CD14-positive monocyte (primary cell): ENCODE data around the gene HAGHL. TPM values are rescaled to one million over a fixed set of nuclear protein-coding genes. Genes with fewer than 3 reads are reported as not detected.

Experiments
- DNase-seq, 3 donors: peaks; one replicate each; pipeline ENCODE4 v3.0.0-alpha.2; 2011 to 2022
- H2AFZ ChIP-seq: 2 replicates; pipeline ENCODE4 v1.6.0; 2012; ENCODE audit warnings: mild to moderate bottlenecking, low read depth, low read length, inconsistent platforms; ENCODE audit not compliant: insufficient read depth, poor library complexity, severe bottlenecking
- H3K27ac ChIP-seq, 2 donors: 1 replicate in 1 of 2; 2 replicates in 1 of 2; pipeline ENCODE4 v1.5.1; 2012 to 2013; ENCODE audit warnings: low read length in 2 of 2, control low read depth in 1 of 2, inconsistent platforms in 1 of 2, low read depth in 1 of 2, mild to moderate bottlenecking in 1 of 2
- H3K27me3 ChIP-seq, 2 donors: one replicate each; pipeline versions ENCODE4 v1.6.0 to v1.6.1; 2011 to 2013; ENCODE audit warnings: low read length in 2 of 2; ENCODE audit not compliant: control insufficient read depth in 2 of 2, insufficient read depth in 2 of 2
- H3K36me3 ChIP-seq, 2 donors: replicated peaks in 1 of 2; 1 replicate in 1 of 2; 2 replicates in 1 of 2; pipeline versions ENCODE4 v1.5.1 to v1.6.1; 2012 to 2013; ENCODE audit warnings: low read length in 2 of 2, control low read depth in 1 of 2, inconsistent platforms in 1 of 2, mild to moderate bottlenecking in 1 of 2; ENCODE audit not compliant: insufficient read depth in 2 of 2, control insufficient read depth in 1 of 2
- H3K4me1 ChIP-seq, 2 donors: 1 replicate in 1 of 2; 2 replicates in 1 of 2; pipeline versions ENCODE4 v1.5.1 to v1.6.1; 2012 to 2013; ENCODE audit warnings: low read length in 2 of 2, control low read depth in 1 of 2, inconsistent platforms in 1 of 2, mild to moderate bottlenecking in 1 of 2, moderate library complexity in 1 of 2; ENCODE audit not compliant: insufficient read depth in 2 of 2, control insufficient read depth in 1 of 2
- H3K4me2 ChIP-seq: replicated peaks from 2 replicates; pipeline ENCODE3; 2012; ENCODE audit warnings: low read length, moderate library complexity, mild to moderate bottlenecking; ENCODE audit not compliant: poor library complexity, severe bottlenecking; ENCODE audit errors: extremely low read depth
- H3K4me3 ChIP-seq, 3 experiments: fragments of 200-600 bp in 1 of 3; sonication (generic) in 1 of 3; replicated peaks in 1 of 3; 1 replicate in 2 of 3; 2 replicates in 1 of 3; pipeline ENCODE4 v1.5.1; 2011 to 2013; ENCODE audit warnings: low read length in 3 of 3, mild to moderate bottlenecking in 3 of 3, control low read depth in 2 of 3, low read depth in 2 of 3, inconsistent platforms in 1 of 3, moderate library complexity in 1 of 3
- H3K79me2 ChIP-seq: 2 replicates; pipeline ENCODE4 v1.6.0; 2012; ENCODE audit warnings: mild to moderate bottlenecking, control low read depth, inconsistent platforms, low read length, moderate library complexity; ENCODE audit not compliant: insufficient read depth
- H3K9ac ChIP-seq: 2 replicates; pipeline ENCODE4 v1.6.0; 2017; ENCODE audit warnings: low read length, mild to moderate bottlenecking; ENCODE audit not compliant: insufficient read depth, poor library complexity, severe bottlenecking
- H3K9me3 ChIP-seq, 2 donors: replicated peaks in 1 of 2; 1 replicate in 1 of 2; 2 replicates in 1 of 2; pipeline versions ENCODE4 v1.5.1 to v1.6.1; 2012 to 2013; ENCODE audit warnings: low read length in 2 of 2, control low read depth in 1 of 2; ENCODE audit not compliant: control insufficient read depth in 1 of 2, insufficient read depth in 1 of 2
- H4K20me1 ChIP-seq: 2 replicates; pipeline ENCODE4 v1.6.0; 2012; ENCODE audit warnings: mild to moderate bottlenecking, low read length, control low read depth, moderate library complexity; ENCODE audit not compliant: insufficient read depth
- H3K27ac Mint-ChIP-seq, 7 donors: one replicate each; pipeline ENCODE4 v1.8.0; 2020; ENCODE audit warnings: mild to moderate bottlenecking in 7 of 7, mixed read lengths in 7 of 7, moderate library complexity in 6 of 7, inconsistent platforms in 2 of 7
- H3K27me3 Mint-ChIP-seq, 3 donors: one replicate each; pipeline ENCODE4 v1.8.0; 2021 to 2022; ENCODE audit warnings: low read depth in 3 of 3, mild to moderate bottlenecking in 3 of 3, mixed read lengths in 3 of 3, moderate library complexity in 3 of 3, inconsistent platforms in 1 of 3
- H3K36me3 Mint-ChIP-seq, 2 donors: one replicate each; pipeline ENCODE4 v1.8.0; 2020; ENCODE audit warnings: mixed read lengths in 2 of 2, inconsistent platforms in 1 of 2, mild to moderate bottlenecking in 1 of 2
- H3K4me1 Mint-ChIP-seq: one replicate; pipeline ENCODE4 v1.8.0; 2020; ENCODE audit warnings: mild to moderate bottlenecking, mixed read lengths
- H3K4me3 Mint-ChIP-seq, 2 donors: one replicate each; pipeline ENCODE4 v1.8.0; 2020; ENCODE audit warnings: mild to moderate bottlenecking in 2 of 2, mixed read lengths in 2 of 2, moderate library complexity in 1 of 2
- H3K9me3 Mint-ChIP-seq, 7 donors: one replicate each; pipeline ENCODE4 v1.8.0; 2020 to 2022; ENCODE audit warnings: mixed read lengths in 7 of 7, mild to moderate bottlenecking in 6 of 7, moderate library complexity in 6 of 7, inconsistent platforms in 2 of 7
- CTCF ChIP-seq: fragments of 200-600 bp; IDR thresholded peaks from one replicate; pipeline ENCODE4 v1.8.0; 2022; ENCODE audit warnings: antibody characterized with exemption, mild to moderate bottlenecking
- WGBS: methylation state at CpG from one replicate; pipeline ENCODE4 v1.1.5; 2013; ENCODE audit warnings: missing lambda C conversion rate; ENCODE audit not compliant: insufficient coverage; 5-methylcytosine and 5-hydroxymethylcytosine counted together
- intact Hi-C, 2 donors: fragments of 100-400 bp; cut with micrococcal nuclease; formaldehyde crosslinking; loops; one replicate each; pipeline versions ENCODE4 v1.15.0 to v1.15.1; 2023
- polyA plus RNA-seq, 3 donors: library from polyadenylated mRNA; depleted of rRNA in 1 of 3; unstranded in 2 of 3; stranded (reverse) in 1 of 3; fragments of 300-500 nt in 2 of 3; fragments of >200 nt in 1 of 3; fragmentation: Illumina TruSeq in 2 of 3; gene quantifications; 1 replicate in 2 of 3; 2 replicates in 1 of 3; pipeline ENCODE4 v1.2.3, GENCODE V29; 2012 to 2021

HAGHL gene
- polyA plus RNA-seq, 3 donors: 0.60 to 8.9 (median 1.5) TPM

- Histone ChIP-seq H3K9me3 (no peaks in the 10 kb centered on the region), H4K20me1 (peaks cover 47% of the 10 kb centered on the region), H3K4me1 (peaks cover 27 to 43% of the 10 kb centered on the region in 2 donors), H3K27ac (no peak overlapping the region), H3K36me3 (peaks cover 23 to 30% of the 10 kb centered on the region in 2 donors), H3K79me2 (peaks cover 22% of the 10 kb centered on the region), H3K27me3 (peaks cover 3 to 30% of the 10 kb centered on the region in 2 donors), H3K4me2 (no peak overlapping the region), H3K9ac (no peak overlapping the region), H2AFZ (no peak overlapping the region), H3K4me3 (no peak overlapping the region)
- intact Hi-C loops: loop anchor here in 1 of 2 donors (2.0 kb wide), 1 partner anchor 15 kb away; no protein-coding TSS in a partner anchor
- Mint-ChIP-seq H3K4me3 (peak overlapping the region in 1 of 2 donors; percentile 30), H3K4me1 (peaks cover 24% of the 10 kb centered on the region), H3K36me3 (peaks cover 21 to 32% of the 10 kb centered on the region in 2 donors), H3K9me3 (peaks cover 0 to 5% (median 0%) of the 10 kb centered on the region in 7 donors), H3K27ac (no peak overlapping the region), H3K27me3 (peaks cover 21 to 38% (median 23%) of the 10 kb centered on the region in 3 donors)
- no peak for TF ChIP-seq CTCF
- no peak for DNase-seq
- 78% methylated on average over 36 of the region's 57 CpGs for WGBS
These were observed 49.4 kb upstream of the HAGHL start for GRCh38 chr16:677316-678190.

GRCh38 chr16:678209-678857, 48.6 kb upstream of the HAGHL start:
- Histone ChIP-seq H3K4me2 (no peak overlapping the region), H3K4me3 (no peak overlapping the region), H3K27ac (no peak overlapping the region), H3K79me2 (peaks cover 29% of the 10 kb centered on the region), H3K36me3 (peaks cover 16 to 29% of the 10 kb centered on the region in 2 donors), H2AFZ (no peak overlapping the region), H3K9me3 (no peaks in the 10 kb centered on the region), H3K9ac (no peak overlapping the region), H4K20me1 (peaks cover 47% of the 10 kb centered on the region), H3K4me1 (peaks cover 33 to 50% of the 10 kb centered on the region in 2 donors), H3K27me3 (peaks cover 3 to 30% of the 10 kb centered on the region in 2 donors)
- WGBS: 88% methylated on average over 13 of the region's 21 CpGs
- Mint-ChIP-seq H3K27ac (no peak overlapping the region), H3K27me3 (peaks cover 21 to 38% (median 23%) of the 10 kb centered on the region in 3 donors), H3K4me3 (no peak overlapping the region), H3K4me1 (peaks cover 29% of the 10 kb centered on the region), H3K36me3 (peaks cover 18 to 30% of the 10 kb centered on the region in 2 donors), H3K9me3 (peaks cover 0 to 5% (median 0%) of the 10 kb centered on the region in 7 donors)
- DNase-seq: no peak
- TF ChIP-seq CTCF: no peak
- intact Hi-C loops: loop anchor here in 1 of 2 donors (2.0 kb wide), 1 partner anchor 16 kb away; no protein-coding TSS in a partner anchor
